K562 (cell line): ENCODE measurements around the gene TM7SF3. TPM values are rescaled to one million over a fixed set of nuclear protein-coding genes. Genes with fewer than 3 reads are reported as not detected.

Source experiments
- CBX1 ChIP-seq: sonication (generic); IDR thresholded peaks from 2 replicates; pipeline ENCODE4 v1.6.1; 2016; ENCODE audit warnings: antibody characterized with exemption, low read depth, mild to moderate bottlenecking
- FOXJ2 ChIP-seq: fragments of 200-800 bp; sonication (Bioruptor generic); IDR thresholded peaks from 2 replicates; pipeline ENCODE4 v1.6.1; 2016; ENCODE audit warnings: missing genetic modification characterization, missing compliant biosample characterization
- MNT ChIP-seq, 2 experiments: fragments of 450-650 bp; conservative IDR thresholded peaks; 2 replicates each; pipeline ENCODE4 v1.6.1; 2017; ENCODE audit warnings: mild to moderate bottlenecking in 2 of 2, moderate library complexity in 2 of 2
- NR2F6 ChIP-seq: fragments of 450-650 bp; formaldehyde crosslinking; IDR thresholded peaks from 2 replicates; pipeline ENCODE4 v1.4.0; 2020; ENCODE audit warnings: mild to moderate bottlenecking
- NUFIP1 ChIP-seq: fragments of 450-650 bp; IDR thresholded peaks from 2 replicates; pipeline ENCODE4 v1.6.1; 2018; ENCODE audit not compliant: partially characterized antibody
- PTTG1 ChIP-seq: fragments of 450-650 bp; IDR thresholded peaks from 2 replicates; pipeline ENCODE4 v1.6.1; 2016; ENCODE audit warnings: low read depth, mild to moderate bottlenecking, missing genetic modification characterization, missing compliant biosample characterization
- SAFB2 ChIP-seq: fragments of 200-400 bp; formaldehyde crosslinking; IDR thresholded peaks from 2 replicates; pipeline ENCODE4 v1.6.1; 2018; ENCODE audit warnings: borderline replicate concordance, low read length, low read depth, moderate library complexity; ENCODE audit not compliant: severe bottlenecking
- SUPT5H ChIP-seq: fragments of 450-650 bp; IDR thresholded peaks from 2 replicates; pipeline ENCODE4 v1.6.1; 2016
- TBP ChIP-seq: optimal IDR thresholded peaks from 2 replicates; pipeline ENCODE3; 2011; ENCODE audit warnings: low read depth, low read length, improper control_type of control experiment
- TCF7L2 ChIP-seq: fragments of 150-350 bp; IDR thresholded peaks from 2 replicates; pipeline ENCODE4 v1.6.1; 2016; ENCODE audit warnings: low read depth, mild to moderate bottlenecking, low read length, moderate library complexity
- TGIF2 ChIP-seq: sonication (generic); formaldehyde crosslinking; IDR thresholded peaks from 2 replicates; pipeline ENCODE4 v1.8.1; 2022; ENCODE audit warnings: mild to moderate bottlenecking, missing genetic modification reagents, moderate library complexity
- ZNF175 ChIP-seq: fragments of 200-800 bp; sonication (Bioruptor generic); IDR thresholded peaks from 2 replicates; pipeline ENCODE4 v1.6.1; 2016; ENCODE audit warnings: low read depth, mild to moderate bottlenecking, missing genetic modification characterization, missing compliant biosample characterization
- ZSCAN29 ChIP-seq: fragments of 450-650 bp; IDR thresholded peaks from 2 replicates; pipeline ENCODE4 v1.6.1; 2017
- polyA plus RNA-seq, 8 experiments: library from polyadenylated mRNA; depleted of rRNA in 4 of 8; stranded (reverse) in 5 of 8; unstranded in 3 of 8; fragments of >200 nt; fragmentation: Nextera tagmentation in 2 of 8; fragmentation: Illumina TruSeq in 1 of 8; extraction: Ambion mirVana in 2 of 8; extraction: Trizol in 1 of 8; gene quantifications; 2 replicates each; pipeline versions ENCODE4 v1.2.1 to v1.2.3, GENCODE V29; 2011 to 2014; ENCODE audit warnings: inconsistent platforms in 1 of 8, missing spikeins in 1 of 8
- total RNA-seq, 7 experiments: library from RNA; depleted of rRNA in 6 of 7; stranded (reverse); fragments of >200 nt in 6 of 7; fragmentation: Illumina TruSeq in 2 of 7; extraction: Trizol in 2 of 7; gene quantifications; 2 replicates each; pipeline versions ENCODE4 v1.2.1 to v1.2.3, GENCODE V29; 2011 to 2021; ENCODE audit warnings: low replicate concordance in 1 of 7
- TF ChIP-seq, protein P1 (sequence below): fragments of 450-650 bp; IDR thresholded peaks from 2 replicates; pipeline ENCODE4 v1.6.1; 2016; ENCODE audit warnings: antibody characterized with exemption
- TF ChIP-seq, protein P2 (sequence below): sonication (generic); formaldehyde crosslinking; IDR thresholded peaks from 2 replicates; pipeline ENCODE4 v1.4.0; 2020; ENCODE audit warnings: mild to moderate bottlenecking, missing genetic modification reagents
- TF ChIP-seq, protein P3 (sequence below), 2 experiments: fragments of 450-650 bp; IDR thresholded peaks; 2 replicates each; pipeline ENCODE4 v1.6.1; 2016
- TF ChIP-seq, protein P4 (sequence below), 3 experiments: IDR thresholded peaks in 2 of 3; conservative IDR thresholded peaks in 1 of 3; 2 replicates each; pipeline ENCODE4 v1.5.1; 2011 to 2012; ENCODE audit warnings: low read length in 3 of 3, mild to moderate bottlenecking in 3 of 3, control low read depth in 2 of 3, improper control_type of control experiment in 1 of 3, inconsistent platforms in 1 of 3, low read depth in 1 of 3, mixed read lengths in 1 of 3, moderate library complexity in 1 of 3; ENCODE audit not compliant: insufficient read depth in 2 of 3
- TF ChIP-seq, protein P5 (sequence below): sonication (generic); formaldehyde crosslinking; IDR thresholded peaks from 2 replicates; pipeline ENCODE4 v1.8.0; 2022; ENCODE audit warnings: mild to moderate bottlenecking, missing genetic modification reagents

TM7SF3 gene
- total and polyA plus RNA-seq, 9 of the 15 experiments (the other 6 are each of a cell fraction or from before 2014, with no cell fraction given) = 9.3 to 90.4 (median 24.8) TPM

GRCh38 chr12:26937863-26938700 is 76.1 kb downstream of the TM7SF3 start, which contains the start of the genes FGFR1OP2 and INTS13 (continued):
- TF ChIP-seq, protein P1, sequence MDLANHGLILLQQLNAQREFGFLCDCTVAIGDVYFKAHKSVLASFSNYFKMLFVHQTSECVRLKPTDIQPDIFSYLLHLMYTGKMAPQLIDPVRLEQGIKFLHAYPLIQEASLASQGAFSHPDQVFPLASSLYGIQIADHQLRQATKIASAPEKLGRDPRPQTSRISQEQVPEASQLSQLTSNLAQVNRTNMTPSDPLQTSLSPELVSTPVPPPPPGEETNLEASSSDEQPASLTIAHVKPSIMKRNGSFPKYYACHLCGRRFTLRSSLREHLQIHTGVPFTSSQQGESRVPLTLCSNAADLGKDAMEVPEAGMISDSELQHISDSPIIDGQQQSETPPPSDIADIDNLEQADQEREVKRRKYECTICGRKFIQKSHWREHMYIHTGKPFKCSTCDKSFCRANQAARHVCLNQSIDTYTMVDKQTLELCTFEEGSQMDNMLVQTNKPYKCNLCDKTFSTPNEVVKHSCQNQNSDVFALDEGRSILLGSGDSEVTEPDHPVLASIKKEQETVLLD = peak; percentile 98
- TF ChIP-seq NR2F6 (CRISPR knock-in tag) (no peak), SUPT5H (peak; percentile 97), MNT (conservative IDR thresholded peaks at IDR 0.05) (peak; percentile 49 to 68; a peak in 2 of 4 replicates), TCF7L2 (no peak), SAFB2 (no peak), FOXJ2 (peak; percentile 70; the same call in 1 of the 2 replicates), ZSCAN29 (no peak), CBX1 (peak; percentile 68), ZNF175 (CRISPR knock-in tag) (no peak), TGIF2 (no peak), TBP (peak; percentile 83), PTTG1 (tag) (no peak), NUFIP1 (no peak)
- TF ChIP-seq, protein P2, sequence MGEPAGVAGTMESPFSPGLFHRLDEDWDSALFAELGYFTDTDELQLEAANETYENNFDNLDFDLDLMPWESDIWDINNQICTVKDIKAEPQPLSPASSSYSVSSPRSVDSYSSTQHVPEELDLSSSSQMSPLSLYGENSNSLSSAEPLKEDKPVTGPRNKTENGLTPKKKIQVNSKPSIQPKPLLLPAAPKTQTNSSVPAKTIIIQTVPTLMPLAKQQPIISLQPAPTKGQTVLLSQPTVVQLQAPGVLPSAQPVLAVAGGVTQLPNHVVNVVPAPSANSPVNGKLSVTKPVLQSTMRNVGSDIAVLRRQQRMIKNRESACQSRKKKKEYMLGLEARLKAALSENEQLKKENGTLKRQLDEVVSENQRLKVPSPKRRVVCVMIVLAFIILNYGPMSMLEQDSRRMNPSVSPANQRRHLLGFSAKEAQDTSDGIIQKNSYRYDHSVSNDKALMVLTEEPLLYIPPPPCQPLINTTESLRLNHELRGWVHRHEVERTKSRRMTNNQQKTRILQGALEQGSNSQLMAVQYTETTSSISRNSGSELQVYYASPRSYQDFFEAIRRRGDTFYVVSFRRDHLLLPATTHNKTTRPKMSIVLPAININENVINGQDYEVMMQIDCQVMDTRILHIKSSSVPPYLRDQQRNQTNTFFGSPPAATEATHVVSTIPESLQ (CRISPR knock-in tag) = no peak
- TF ChIP-seq, protein P3, sequence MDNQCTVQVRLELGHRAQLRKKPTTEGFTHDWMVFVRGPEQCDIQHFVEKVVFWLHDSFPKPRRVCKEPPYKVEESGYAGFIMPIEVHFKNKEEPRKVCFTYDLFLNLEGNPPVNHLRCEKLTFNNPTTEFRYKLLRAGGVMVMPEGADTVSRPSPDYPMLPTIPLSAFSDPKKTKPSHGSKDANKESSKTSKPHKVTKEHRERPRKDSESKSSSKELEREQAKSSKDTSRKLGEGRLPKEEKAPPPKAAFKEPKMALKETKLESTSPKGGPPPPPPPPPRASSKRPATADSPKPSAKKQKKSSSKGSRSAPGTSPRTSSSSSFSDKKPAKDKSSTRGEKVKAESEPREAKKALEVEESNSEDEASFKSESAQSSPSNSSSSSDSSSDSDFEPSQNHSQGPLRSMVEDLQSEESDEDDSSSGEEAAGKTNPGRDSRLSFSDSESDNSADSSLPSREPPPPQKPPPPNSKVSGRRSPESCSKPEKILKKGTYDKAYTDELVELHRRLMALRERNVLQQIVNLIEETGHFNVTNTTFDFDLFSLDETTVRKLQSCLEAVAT (IDR thresholded peaks at IDR 0.05) = peak; percentile 19 to 55; a peak in 1 of 4 replicates
- TF ChIP-seq, protein P4, sequence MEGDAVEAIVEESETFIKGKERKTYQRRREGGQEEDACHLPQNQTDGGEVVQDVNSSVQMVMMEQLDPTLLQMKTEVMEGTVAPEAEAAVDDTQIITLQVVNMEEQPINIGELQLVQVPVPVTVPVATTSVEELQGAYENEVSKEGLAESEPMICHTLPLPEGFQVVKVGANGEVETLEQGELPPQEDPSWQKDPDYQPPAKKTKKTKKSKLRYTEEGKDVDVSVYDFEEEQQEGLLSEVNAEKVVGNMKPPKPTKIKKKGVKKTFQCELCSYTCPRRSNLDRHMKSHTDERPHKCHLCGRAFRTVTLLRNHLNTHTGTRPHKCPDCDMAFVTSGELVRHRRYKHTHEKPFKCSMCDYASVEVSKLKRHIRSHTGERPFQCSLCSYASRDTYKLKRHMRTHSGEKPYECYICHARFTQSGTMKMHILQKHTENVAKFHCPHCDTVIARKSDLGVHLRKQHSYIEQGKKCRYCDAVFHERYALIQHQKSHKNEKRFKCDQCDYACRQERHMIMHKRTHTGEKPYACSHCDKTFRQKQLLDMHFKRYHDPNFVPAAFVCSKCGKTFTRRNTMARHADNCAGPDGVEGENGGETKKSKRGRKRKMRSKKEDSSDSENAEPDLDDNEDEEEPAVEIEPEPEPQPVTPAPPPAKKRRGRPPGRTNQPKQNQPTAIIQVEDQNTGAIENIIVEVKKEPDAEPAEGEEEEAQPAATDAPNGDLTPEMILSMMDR (IDR thresholded peaks at IDR 0.05 in 2 of 3, conservative IDR thresholded peaks at IDR 0.05 in 1 of 3; ENCODE audit: insufficient read depth in 2 of 3, low read depth in 1 of 3, low read length in 3 of 3) = peak in 1 of 3 experiments; percentile 25; a peak in 2 of 6 replicates
- TF ChIP-seq, protein P5, sequence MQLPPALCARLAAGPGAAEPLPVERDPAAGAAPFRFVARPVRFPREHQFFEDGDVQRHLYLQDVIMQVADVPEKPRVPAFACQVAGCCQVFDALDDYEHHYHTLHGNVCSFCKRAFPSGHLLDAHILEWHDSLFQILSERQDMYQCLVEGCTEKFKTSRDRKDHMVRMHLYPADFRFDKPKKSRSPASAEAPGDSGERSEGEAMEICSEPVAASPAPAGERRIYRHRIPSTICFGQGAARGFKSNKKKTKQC (CRISPR knock-in tag) = peak; percentile 81; the same call in 1 of the 2 replicates
